Heart left ventricle (tissue), 16 donors: Measurements from ENCODE around the gene PLXNB3. TPM values are rescaled to one million over a fixed set of nuclear protein-coding genes. Genes with fewer than 3 reads are reported as not detected.
A peak's percentile ranks its signal among the peaks of the same experiment; 100 is the strongest.

ENCODE experiments used
- ATAC-seq, 4 donors: fragments of 200-7000 bp; cut with Tn5 transposase; one replicate each; pipeline ENCODE4 v1.9.1; 2020 to 2022; ENCODE audit warnings: moderate library complexity in 4 of 4, mild to moderate bottlenecking in 3 of 4, moderate number of reproducible peaks in 1 of 4
- DNase-seq, 5 donors: peaks; one replicate each; pipeline ENCODE4 v3.0.0-alpha.2; 2020
- H3K27ac ChIP-seq, 12 donors: fragments of 200-600 bp; sonication (generic) in 4 of 12; one replicate each; pipeline versions ENCODE4 v1.5.0 to v1.8.0; 2016 to 2022; ENCODE audit warnings: mild to moderate bottlenecking in 2 of 12
- H3K27me3 ChIP-seq, 9 donors: fragments of 200-600 bp; sonication (generic) in 2 of 9; one replicate each; pipeline versions ENCODE4 v1.5.1 to v1.8.0; 2016 to 2022; ENCODE audit warnings: mild to moderate bottlenecking in 3 of 9
- H3K36me3 ChIP-seq, 9 donors: fragments of 200-600 bp; sonication (generic) in 2 of 9; one replicate each; pipeline versions ENCODE4 v1.5.0 to v1.8.0; 2018 to 2022; ENCODE audit warnings: mild to moderate bottlenecking in 2 of 9
- H3K4me1 ChIP-seq, 12 donors: fragments of 200-600 bp; sonication (generic) in 4 of 12; one replicate each; pipeline versions ENCODE4 v1.5.0 to v1.8.0; 2016 to 2022; ENCODE audit warnings: mild to moderate bottlenecking in 3 of 12
- H3K4me3 ChIP-seq, 12 donors: fragments of 200-600 bp; sonication (generic) in 4 of 12; one replicate each; pipeline versions ENCODE4 v1.5.0 to v1.8.0; 2017 to 2022; ENCODE audit warnings: mild to moderate bottlenecking in 9 of 12, moderate library complexity in 4 of 12
- H3K9me3 ChIP-seq, 12 donors: fragments of 200-600 bp; sonication (generic) in 4 of 12; one replicate each; pipeline versions ENCODE4 v1.5.0 to v1.8.0; 2016 to 2022; ENCODE audit warnings: mild to moderate bottlenecking in 1 of 12
- POLR2A ChIP-seq, 2 donors: fragments of 450-650 bp; IDR thresholded peaks; one replicate each; pipeline ENCODE4 v1.6.1; 2017; ENCODE audit warnings: antibody characterized with exemption in 2 of 2, mild to moderate bottlenecking in 2 of 2, moderate library complexity in 2 of 2
- WGBS, 4 donors: extraction: QIAGEN DNeasy Blood & Tissue Kit in 2 of 4; methylation state at CpG; one replicate each; pipeline versions ENCODE4 v1.1.5 to v1.1.7; 2013 to 2018; 5-methylcytosine and 5-hydroxymethylcytosine counted together
- intact Hi-C, 10 donors: fragments of 100-400 bp; cut with DNase I; formaldehyde crosslinking; loops; one replicate each; pipeline versions ENCODE4 v1.11.1 to v1.14.2; 2022
- polyA plus RNA-seq, 2 donors: library from polyadenylated mRNA; stranded (reverse); fragments of 200-250 nt; gene quantifications; one replicate each; pipeline ENCODE4 v1.2.3, GENCODE V29; 2013
- total RNA-seq, 9 donors: library from RNA; depleted of rRNA in 2 of 9; stranded (reverse); fragments of >200 nt in 2 of 9; fragmentation: NEBNext Ultra II Directional in 3 of 9; extraction: Animal tissue kit (Norgen Biotek cat#: 25700) in 3 of 9; gene quantifications; one replicate each; pipeline versions ENCODE4 v1.1.0 to v1.2.4, GENCODE V29; 2016 to 2023
- TF ChIP-seq, protein P1 (sequence below), 12 donors: fragments of 200-600 bp; sonication (generic) in 4 of 12; IDR thresholded peaks; one replicate each; pipeline versions ENCODE4 v1.5.0 to v1.8.0; 2018 to 2022; ENCODE audit warnings: antibody characterized with exemption in 12 of 12, mild to moderate bottlenecking in 5 of 12
- donor health status: ischemic (EF 13 %, LVEDD 7.1; RV severe dilation, severe dysfunction).
- donor health status: healthy with polysubstance abuse.
- donor health status: DM: no; HTN: yes; CAD: no.
- donor health status: DM: no; HTN: no; CAD: no.
- donor health status: ischemic (EF 25% LVEDD 6.9; RV normal size, moderate dysfunction).
- donor health status: ischemic (EF 25% LVEDD 5.7; RV mildly dilated, moderate dysfunction).
- donor health status: healthy.
- donor health status: DM: yes; HTN: yes; CAD: no.
- donor health status: ischemic (EF 35%, LVEDD 5.7; RV mildly dilated, moderate dysfunction).
- donor health status: nonischemic (EF 11% LVEDD 7.7; RV severe dilation, severe dysfunction).
- donor health status: DM: yes; HTN: yes; CAD: no.
- donor health status: PGD.
- donor health status: ischemic (EF 29% LVEDD 5.4; RV normal size, mild dysfunction).
- donor health status: nonischemic (EF 23%, LVEDD 6.1; RV moderate dilation, normal function).

PLXNB3 gene
- total and polyA plus RNA-seq, 11 donors, result 0.51 to 8.6 (median 2.8) TPM

DNA sequence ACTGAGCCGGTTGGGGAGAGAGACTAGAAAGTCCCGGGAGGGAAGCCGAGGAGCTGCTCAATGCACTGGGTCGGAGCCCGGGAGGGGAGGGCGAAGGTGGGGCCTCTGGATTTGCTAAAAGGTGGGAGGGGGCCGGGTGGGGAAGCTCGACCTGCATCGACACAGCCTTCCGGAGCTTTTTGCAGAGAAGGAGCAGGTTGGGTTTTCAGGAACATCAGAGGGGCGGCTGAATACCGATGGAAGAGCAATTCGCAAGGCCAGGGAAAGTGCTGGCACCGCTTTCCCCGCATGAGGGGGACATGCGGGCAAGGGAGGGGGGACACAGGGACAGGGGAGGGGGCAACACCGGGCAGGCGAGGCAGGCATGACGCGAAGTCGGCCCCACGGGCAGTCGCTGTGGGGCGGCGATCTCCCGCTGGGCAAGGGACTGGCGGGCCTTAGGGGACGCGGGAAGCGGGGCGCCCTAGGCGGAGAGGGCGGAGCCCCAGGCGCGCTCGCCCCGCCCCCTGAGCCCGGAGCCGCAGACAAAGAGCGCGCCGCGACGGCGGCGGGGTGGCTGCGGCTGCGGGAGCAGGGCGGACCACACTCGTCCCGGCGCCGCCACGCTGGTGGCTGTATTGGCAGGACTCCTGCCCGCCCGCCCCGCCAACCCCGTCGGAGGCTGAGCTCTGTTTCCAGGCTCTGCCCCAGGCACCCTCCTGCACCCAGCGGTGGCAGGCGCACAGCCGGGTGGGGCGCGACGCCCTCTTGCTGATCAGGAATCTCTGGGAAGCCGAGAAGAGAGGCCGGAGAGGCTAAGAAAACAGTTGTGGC is 54.7 kb downstream of the PLXNB3 start:
- intact Hi-C loops, result no loop called here
- WGBS, 4 donors, result 6 to 28% (median 16%) methylated on average over 39 to 67 of the region's 67 CpGs
- Histone ChIP-seq H3K4me3 (peak overlapping the region; percentile 18 to 59 (median 50)), H3K36me3 (no peaks in the 10 kb centered on the region), H3K4me1 (peaks cover 0 to 7% (median 0%) of the 10 kb centered on the region in 12 donors), H3K27me3 (peaks cover 0 to 49% (median 0%) of the 10 kb centered on the region in 9 donors), H3K27ac (peak overlapping the region in 4 of 12 donors; percentile 5 to 48 (median 34)), H3K9me3 (no peaks in the 10 kb centered on the region)
- peak in 3 of 5 donors; percentile 33 to 73 (median 47) for DNase-seq
- TF ChIP-seq, protein P1, sequence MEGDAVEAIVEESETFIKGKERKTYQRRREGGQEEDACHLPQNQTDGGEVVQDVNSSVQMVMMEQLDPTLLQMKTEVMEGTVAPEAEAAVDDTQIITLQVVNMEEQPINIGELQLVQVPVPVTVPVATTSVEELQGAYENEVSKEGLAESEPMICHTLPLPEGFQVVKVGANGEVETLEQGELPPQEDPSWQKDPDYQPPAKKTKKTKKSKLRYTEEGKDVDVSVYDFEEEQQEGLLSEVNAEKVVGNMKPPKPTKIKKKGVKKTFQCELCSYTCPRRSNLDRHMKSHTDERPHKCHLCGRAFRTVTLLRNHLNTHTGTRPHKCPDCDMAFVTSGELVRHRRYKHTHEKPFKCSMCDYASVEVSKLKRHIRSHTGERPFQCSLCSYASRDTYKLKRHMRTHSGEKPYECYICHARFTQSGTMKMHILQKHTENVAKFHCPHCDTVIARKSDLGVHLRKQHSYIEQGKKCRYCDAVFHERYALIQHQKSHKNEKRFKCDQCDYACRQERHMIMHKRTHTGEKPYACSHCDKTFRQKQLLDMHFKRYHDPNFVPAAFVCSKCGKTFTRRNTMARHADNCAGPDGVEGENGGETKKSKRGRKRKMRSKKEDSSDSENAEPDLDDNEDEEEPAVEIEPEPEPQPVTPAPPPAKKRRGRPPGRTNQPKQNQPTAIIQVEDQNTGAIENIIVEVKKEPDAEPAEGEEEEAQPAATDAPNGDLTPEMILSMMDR (IDR thresholded peaks at IDR 0.05), result no peak
- TF ChIP-seq POLR2A (IDR thresholded peaks at IDR 0.05), result no peak
- ATAC-seq, result peak in 3 of 4 donors; percentile 63 to 85 (median 78)

DNA sequence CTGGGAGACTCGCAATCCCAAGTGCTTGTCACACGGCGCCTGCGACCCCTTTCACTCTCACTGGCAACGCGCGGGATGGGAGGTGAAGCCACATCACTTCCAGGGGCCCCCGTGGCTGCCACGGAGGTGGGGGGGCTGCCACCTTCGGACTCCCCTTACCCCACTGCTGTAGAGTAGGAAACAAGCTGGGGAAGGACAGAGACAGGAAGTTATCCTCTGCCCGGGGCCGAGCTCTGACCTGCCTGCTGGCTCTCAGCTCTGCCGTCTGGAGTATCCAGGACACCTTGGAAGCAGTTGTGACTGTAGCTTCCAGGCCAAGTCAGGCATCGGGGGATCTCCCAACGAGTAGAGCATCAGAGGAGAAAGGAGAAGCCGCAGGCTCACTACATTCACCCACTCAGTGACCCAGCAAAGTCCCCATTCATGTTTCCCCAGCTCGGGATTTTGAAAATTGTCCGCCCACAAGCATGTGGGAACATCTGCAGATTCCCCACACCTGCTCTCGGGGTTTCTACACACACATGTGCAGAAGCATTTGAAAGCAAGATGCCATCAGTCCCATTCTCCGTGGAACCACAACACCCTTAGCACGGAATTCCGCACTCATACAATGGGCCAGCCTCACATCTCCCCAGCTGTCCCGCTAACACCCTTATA is 55.5 kb downstream of the PLXNB3 start:
- no peaks in the 10 kb centered on the region for H3K36me3 ChIP-seq
- intact Hi-C loops, result no loop called here
- ATAC-seq (no peak), DNase-seq (no peak)
- TF ChIP-seq, protein P1 (IDR thresholded peaks at IDR 0.05), result no peak
- TF ChIP-seq POLR2A (IDR thresholded peaks at IDR 0.05), result no peak
- H3K4me3 ChIP-seq, result peak overlapping the region; percentile 18 to 59 (median 50)
- peaks cover 0 to 7% (median 0%) of the 10 kb centered on the region in 12 donors for H3K4me1 ChIP-seq
- peaks cover 0 to 49% (median 0%) of the 10 kb centered on the region in 9 donors for H3K27me3 ChIP-seq
- WGBS, 4 donors, result 32 to 51% (median 39%) methylated on average over 20 to 23 of the region's 23 CpGs
- peak overlapping the region in 3 of 12 donors; percentile 29 to 48 (median 39) for H3K27ac ChIP-seq
- no peaks in the 10 kb centered on the region for H3K9me3 ChIP-seq

DNA sequence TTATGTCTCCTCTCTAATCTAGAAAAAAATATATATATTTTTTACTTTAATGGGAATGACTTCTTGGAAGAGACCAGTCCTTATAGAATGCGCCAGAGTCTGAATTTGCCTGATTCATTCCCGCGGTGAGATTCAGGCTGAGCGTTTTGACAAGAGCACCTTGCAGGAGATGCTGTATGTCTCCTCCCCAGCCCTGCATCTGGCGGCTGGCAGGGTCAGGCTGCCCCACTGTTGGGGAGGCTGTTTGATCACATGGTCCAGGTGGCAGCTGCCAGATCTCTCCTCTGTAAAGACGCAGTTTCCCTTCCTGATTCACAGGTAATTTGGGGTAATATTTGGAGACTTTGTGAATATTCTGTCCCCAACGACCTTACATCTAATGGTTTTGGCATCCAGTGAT is 56.6 kb downstream of the PLXNB3 start:
- ATAC-seq, result no peak
- H3K27ac ChIP-seq, result no peak overlapping the region
- DNase-seq, result no peak
- H3K4me1 ChIP-seq, result peaks cover 0 to 7% (median 0%) of the 10 kb centered on the region in 12 donors
- no peak for TF ChIP-seq POLR2A (IDR thresholded peaks at IDR 0.05)
- TF ChIP-seq, protein P1 (IDR thresholded peaks at IDR 0.05), result no peak
- no peak overlapping the region for H3K4me3 ChIP-seq
- no peaks in the 10 kb centered on the region for H3K9me3 ChIP-seq
- intact Hi-C loops, result no loop called here
- WGBS, 4 donors, result 82 to 87% (median 85%) methylated on average over 7 of the region's 7 CpGs
- no peaks in the 10 kb centered on the region for H3K36me3 ChIP-seq
- H3K27me3 ChIP-seq, result peaks cover 0 to 57% (median 0%) of the 10 kb centered on the region in 9 donors

DNA sequence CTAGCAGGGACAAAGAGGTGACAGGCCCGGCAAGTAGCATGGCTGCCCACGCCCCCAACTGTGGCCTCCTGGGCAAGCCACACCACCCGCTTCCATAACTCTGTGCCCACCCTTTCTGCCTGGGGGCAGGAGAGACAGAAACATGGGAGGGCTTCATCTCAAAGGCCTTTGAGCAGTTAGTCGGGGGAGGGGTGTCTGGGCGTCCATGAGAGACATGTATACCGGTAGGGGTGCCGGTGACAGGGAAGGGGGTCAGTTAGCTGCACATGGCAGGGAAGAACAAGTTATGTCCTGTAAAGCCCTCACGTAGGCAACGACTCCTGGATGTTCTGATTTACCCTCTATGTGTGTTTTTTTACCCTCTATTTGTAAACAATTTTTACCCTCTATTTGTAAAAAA is 57.0 kb downstream of the PLXNB3 start:
- H3K4me3 ChIP-seq, result no peak overlapping the region
- ATAC-seq, result no peak
- WGBS, 4 donors, result 91 to 95% (median 94%) methylated on average over 7 to 9 of the region's 9 CpGs

More for the DNA sequence above, 57.0 kb downstream of the PLXNB3 start:
- Histone ChIP-seq H3K4me1 (peaks cover 0 to 7% (median 0%) of the 10 kb centered on the region in 12 donors), H3K9me3 (no peaks in the 10 kb centered on the region), H3K27me3 (peaks cover 0 to 62% (median 0%) of the 10 kb centered on the region in 9 donors), H3K27ac (no peak overlapping the region), H3K36me3 (no peaks in the 10 kb centered on the region)
- no peak for DNase-seq
- TF ChIP-seq, protein P1 (IDR thresholded peaks at IDR 0.05), result no peak
- TF ChIP-seq POLR2A (IDR thresholded peaks at IDR 0.05), result no peak
- intact Hi-C loops, result no loop called here
